BJ (cell line): ENCODE measurements around the gene ZNF350. TPM values are rescaled to one million over a fixed set of nuclear protein-coding genes. Genes with fewer than 3 reads are reported as not detected.
"Not testable (repeated sequence)": the region's sequence is repeated elsewhere in the genome, so short reads cannot be mapped to it uniquely, and the experiment has no call there.

ENCODE experiments used
- CTCF ChIA-PET: fragments of 350-600 bp; formaldehyde crosslinking; extraction: SDS; loops from one replicate; lab custom pipeline; 2021; ENCODE audit warnings: antibody characterized with exemption, inconsistent platforms; lab: Yijun Ruan, JAX
- POLR2A ChIA-PET: fragments of 300-600 bp; sonication (Branson Sonifier 250); formaldehyde crosslinking; extraction: SDS; loops from one replicate; lab custom pipeline; 2021; ENCODE audit warnings: antibody characterized with exemption; lab: Charles Lee
- DNase-seq: peaks from one replicate; pipeline ENCODE4 v3.0.0-alpha.2; 2011; ENCODE audit warnings: low read depth
- H3K27me3 ChIP-seq: 2 replicates; pipeline ENCODE4 v1.6.0; 2011; ENCODE audit warnings: low read length; ENCODE audit not compliant: control insufficient read depth, insufficient read depth
- H3K36me3 ChIP-seq: 2 replicates; pipeline ENCODE4 v1.5.1; 2011; ENCODE audit warnings: low read length; ENCODE audit not compliant: control insufficient read depth, insufficient read depth
- H3K4me3 ChIP-seq: 2 replicates; pipeline ENCODE4 v1.5.1; 2011; ENCODE audit warnings: low read depth, mild to moderate bottlenecking, control low read depth, low read length
- CTCF ChIP-seq: IDR thresholded peaks from 2 replicates; pipeline ENCODE4 v1.5.1; 2011; ENCODE audit warnings: low read depth, mild to moderate bottlenecking, control low read depth, inconsistent platforms, low read length, moderate library complexity; ENCODE audit not compliant: insufficient read depth
- polyA plus RNA-seq: library from polyadenylated mRNA; depleted of rRNA; stranded (reverse); fragments of >200 nt; gene quantifications from 2 replicates; pipeline ENCODE4 v1.2.3, GENCODE V29; 2011

The ZNF350 gene
- polyA plus RNA-seq, 1 experiment: 5.5 TPM

- H3K36me3 ChIP-seq: peaks cover 4% of the 10 kb centered on the region
- CTCF ChIA-PET: no interaction called here
- no peak for DNase-seq
- POLR2A ChIA-PET: no interaction called here
- TF ChIP-seq CTCF: no peak
- no peaks in the 10 kb centered on the region for H3K27me3 ChIP-seq
- no peak overlapping the region for H3K4me3 ChIP-seq
Observed at GRCh38 chr19:51977346-51977745, 9.3 kb downstream of the ZNF350 start.

GRCh38 chr19:51976852-51977251, 9.8 kb downstream of the ZNF350 start:
- Histone ChIP-seq H3K36me3 (peaks cover 5% of the 10 kb centered on the region), H3K27me3 (no peaks in the 10 kb centered on the region), H3K4me3 (no peak overlapping the region)
- CTCF ChIA-PET: no interaction called here
- DNase-seq: no peak
- POLR2A ChIA-PET: no interaction called here
- TF ChIP-seq CTCF: no peak

- CTCF ChIA-PET, H3K4me3 ChIP-seq, H3K36me3 ChIP-seq, POLR2A ChIA-PET, DNase-seq, H3K27me3 ChIP-seq: not testable (repeated sequence)
Observed at GRCh38 chr19:51975787-51976186, 10.9 kb downstream of the ZNF350 start.

GRCh38 chr19:51971624-51972023, 15.0 kb downstream of the ZNF350 start:
- Histone ChIP-seq H3K36me3 (peaks cover 21% of the 10 kb centered on the region), H3K4me3 (no peak overlapping the region), H3K27me3 (no peaks in the 10 kb centered on the region)
- ChIA-PET POLR2A (no interaction called here), CTCF (interaction anchor here (0.8 kb wide), 1 partner anchor 411 kb away, joined by 3 read pairs; no protein-coding TSS in a partner anchor)
- TF ChIP-seq CTCF: no peak
- DNase-seq: no peak

- Histone ChIP-seq H3K36me3 (peaks cover 22% of the 10 kb centered on the region), H3K27me3 (no peaks in the 10 kb centered on the region), H3K4me3 (no peak overlapping the region)
- no peak for DNase-seq
- TF ChIP-seq CTCF: no peak
- ChIA-PET POLR2A (no interaction called here), CTCF (no interaction called here)
Observed at GRCh38 chr19:51970718-51971117, 15.9 kb downstream of the ZNF350 start.

GRCh38 chr19:51965583-51965982, 21.1 kb downstream of the ZNF350 start:
- TF ChIP-seq CTCF: no peak
- ChIA-PET POLR2A (no interaction called here), CTCF (no interaction called here)
- no peak for DNase-seq
- no peaks in the 10 kb centered on the region for H3K27me3 ChIP-seq
- no peak overlapping the region for H3K4me3 ChIP-seq
- H3K36me3 ChIP-seq: peaks cover 23% of the 10 kb centered on the region

GRCh38 chr19:51960621-51961233, 25.9 kb downstream of the ZNF350 start:
- CTCF ChIA-PET: interaction anchor here (0.6 kb wide), 1 partner anchor 14 kb away, joined by 4 read pairs; no protein-coding TSS in a partner anchor
- POLR2A ChIA-PET: not testable (repeated sequence)

More at GRCh38 chr19:51960621-51961233, 25.9 kb downstream of the ZNF350 start:
- H3K4me3 ChIP-seq, DNase-seq, H3K27me3 ChIP-seq, H3K36me3 ChIP-seq: not testable (repeated sequence)
